ENCODE measurements around the gene ANKRD6.

DNA sequence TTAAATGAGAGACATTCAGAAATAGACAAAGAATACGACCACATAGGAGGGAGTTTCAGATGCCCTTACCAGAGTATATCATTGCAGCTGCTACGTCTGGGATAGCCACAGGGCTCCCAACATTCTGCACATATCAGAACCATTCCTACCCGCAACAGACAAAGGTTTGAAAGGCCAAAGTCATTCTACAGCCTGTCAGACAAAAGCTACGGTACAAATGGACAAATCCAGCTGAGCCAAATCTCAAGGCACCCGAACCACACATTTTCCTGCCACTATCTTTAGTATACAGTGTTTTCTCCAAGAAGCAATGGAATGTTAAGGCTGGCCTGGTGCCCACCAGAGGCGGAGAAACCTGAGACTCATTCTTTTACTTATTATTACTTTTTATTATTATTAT lies 236.1 kb downstream of the ANKRD6 start:
- TF ChIP-seq POLR2A (IDR thresholded peaks at IDR 0.05), result no peak
- TF ChIP-seq CTCF (IDR thresholded peaks at IDR 0.05), result no peak
